HTERT RPE-1 (cell line): ENCODE measurements around the gene ANO2.

ENCODE experiments used
- in situ Hi-C: fragments of 300-500 bp; cut with MboI; formaldehyde crosslinking; loops from 4 replicates; pipeline ENCODE4 v1.14.3; 2020; ENCODE audit warnings: low sequenced_read_pairs

Gene ANO2

DNA sequence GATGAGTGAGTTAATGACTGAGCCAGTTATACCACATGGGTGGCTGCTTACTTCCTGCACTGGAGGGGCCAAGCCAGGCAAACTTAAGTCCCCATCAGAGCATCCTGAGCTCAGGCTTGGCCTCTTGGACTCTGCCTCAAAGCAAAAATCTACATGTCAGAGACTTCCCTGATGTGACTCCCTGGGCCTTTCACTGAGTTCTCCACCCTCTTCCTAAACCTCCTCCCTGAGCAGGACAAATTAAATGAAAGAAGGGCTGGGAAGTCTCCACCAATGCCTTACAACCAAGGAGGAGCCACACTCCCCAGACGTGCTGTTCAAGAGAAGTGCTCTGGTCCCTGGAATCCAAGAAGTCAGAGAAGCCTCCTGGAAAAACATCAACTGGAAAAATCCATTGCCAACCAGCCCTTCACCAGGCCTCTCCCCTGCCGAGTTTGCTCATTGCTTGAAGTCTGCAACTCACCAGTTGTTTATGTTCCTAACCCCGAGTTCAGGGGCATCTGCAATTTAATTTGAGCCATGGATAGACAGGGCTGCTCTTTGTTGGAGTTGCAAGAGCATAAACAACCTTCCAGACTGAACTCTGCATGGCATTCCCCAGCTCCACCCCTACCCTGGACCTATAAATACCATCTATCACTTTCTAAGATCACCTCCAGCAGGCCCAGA is 160.5 kb downstream of the ANO2 start:
- in situ Hi-C loops, result no loop called here

DNA sequence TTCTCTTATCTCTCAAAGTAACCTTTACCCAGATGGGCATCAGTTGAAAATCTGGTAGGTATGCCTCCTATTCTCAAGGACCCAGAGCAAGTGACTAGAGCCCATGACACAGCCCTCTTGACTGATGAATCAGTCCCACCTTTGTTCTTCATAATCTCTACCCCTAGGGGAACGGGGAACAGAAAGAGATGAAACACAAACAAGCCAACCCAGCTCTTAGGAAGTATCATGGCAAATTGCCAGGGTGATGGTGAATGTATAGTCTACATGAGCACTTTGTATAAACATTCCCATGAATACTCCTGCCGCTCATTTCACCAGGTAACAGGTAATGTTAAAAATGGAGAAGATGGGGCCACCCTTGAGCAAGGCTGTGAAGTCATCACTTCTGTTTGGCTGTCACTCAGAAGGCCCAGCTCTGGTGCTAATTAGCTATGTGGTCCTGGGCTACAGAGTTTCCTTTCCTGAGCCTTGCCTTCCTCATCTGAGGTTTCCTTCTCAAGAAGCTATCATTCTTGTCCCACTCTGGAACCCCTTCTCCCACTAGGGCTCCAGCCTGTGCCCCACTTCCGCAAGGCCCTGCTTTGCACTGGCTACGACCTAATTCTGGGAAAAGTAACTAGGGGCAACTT is 161.7 kb downstream of the ANO2 start:
- in situ Hi-C loops, result no loop called here

- in situ Hi-C loops, result no loop called here
Measured at GRCh38 chr12:5780536-5780935, 164.5 kb downstream of the ANO2 start.

DNA sequence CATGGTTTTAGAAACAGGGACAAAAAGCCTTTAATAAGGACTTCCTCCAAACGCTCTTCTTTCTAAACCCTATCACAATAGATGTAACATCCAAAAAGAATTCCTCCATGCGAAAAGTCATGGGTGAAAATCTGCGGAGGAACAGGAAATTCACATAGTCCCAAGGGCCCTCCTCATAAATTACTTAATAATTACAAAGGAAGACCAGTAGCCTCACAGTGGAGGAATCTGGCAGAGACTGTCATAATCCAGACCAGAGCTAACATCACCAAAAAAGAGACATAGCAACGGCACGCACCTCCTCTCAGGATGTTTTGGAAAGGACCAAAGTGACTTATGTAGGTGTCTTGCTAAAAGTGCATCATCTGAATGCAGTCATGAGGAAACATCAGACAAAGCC is 165.7 kb downstream of the ANO2 start:
- in situ Hi-C loops, result no loop called here

DNA sequence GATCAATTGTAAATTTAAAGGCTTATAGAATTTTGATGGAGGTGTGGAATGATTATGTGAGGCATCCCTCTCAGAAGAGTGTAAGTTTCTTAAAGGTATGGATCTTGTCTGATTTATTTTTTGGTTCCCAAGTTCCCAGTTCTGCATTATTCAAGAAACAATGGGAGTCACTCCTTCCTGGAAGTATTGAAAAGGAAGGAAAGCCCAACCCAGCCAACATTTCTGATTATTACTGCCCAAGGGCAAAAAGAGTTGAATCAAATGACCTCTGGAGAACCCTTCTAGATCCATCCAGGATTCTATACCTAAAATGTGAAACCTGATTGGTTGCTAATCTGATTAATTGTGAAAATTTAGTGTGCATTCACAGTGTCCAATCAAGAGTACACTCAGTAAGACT is 166.2 kb downstream of the ANO2 start:
- in situ Hi-C loops, result no loop called here

GRCh38 chr12:5777451-5777850 is 167.6 kb downstream of the ANO2 start:
- in situ Hi-C loops, result no loop called here

GRCh38 chr12:5776091-5776490 is 169.0 kb downstream of the ANO2 start:
- in situ Hi-C loops, result no loop called here

DNA sequence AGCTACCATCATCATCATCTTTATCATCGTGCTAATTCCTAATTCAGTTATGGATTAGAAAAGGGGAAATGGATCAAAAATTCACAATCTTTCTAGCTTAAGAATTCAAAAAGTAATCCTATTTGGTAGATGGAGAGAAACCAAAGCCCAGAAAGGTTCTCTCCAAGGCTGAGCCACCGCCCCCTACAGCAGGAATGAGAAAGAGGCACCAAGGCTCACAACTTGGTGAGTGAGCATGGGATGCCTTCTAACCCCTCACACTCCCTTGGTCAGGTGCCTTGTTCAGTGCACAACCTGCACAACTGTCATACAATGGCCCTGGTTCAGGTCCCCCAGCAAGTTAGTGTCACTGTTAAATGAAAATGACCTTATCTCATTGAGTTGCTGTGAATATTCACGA is 171.5 kb downstream of the ANO2 start:
- in situ Hi-C loops, result no loop called here

- in situ Hi-C loops, result no loop called here
Measured at GRCh38 chr12:5771756-5772155, 173.3 kb downstream of the ANO2 start.

- in situ Hi-C loops, result no loop called here
Measured at GRCh38 chr12:5770727-5771126, 174.3 kb downstream of the ANO2 start.

GRCh38 chr12:5768581-5769196 is 176.4 kb downstream of the ANO2 start:
- in situ Hi-C loops, result no loop called here

DNA sequence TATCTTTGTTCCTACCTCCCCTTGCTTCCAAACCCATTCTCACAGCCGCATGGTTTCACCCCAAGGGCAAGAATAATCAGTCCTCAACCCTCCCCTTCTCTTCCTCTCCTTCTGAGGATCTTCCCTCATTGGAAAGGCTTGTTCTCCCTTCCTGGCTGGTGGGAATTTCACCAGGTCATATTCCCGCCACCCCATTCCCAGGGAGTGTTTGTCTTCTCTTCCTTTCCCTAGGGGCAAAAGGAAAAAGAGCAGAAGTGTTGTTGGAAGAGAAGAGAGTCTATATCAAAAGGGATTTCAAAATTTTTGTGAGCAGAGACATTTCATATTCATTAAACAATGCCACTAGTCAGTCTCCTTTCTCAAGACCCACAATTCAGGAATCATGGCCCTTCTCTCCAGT is 176.9 kb downstream of the ANO2 start:
- in situ Hi-C loops, result no loop called here

GRCh38 chr12:5758347-5758746 is 186.7 kb downstream of the ANO2 start:
- in situ Hi-C loops, result no loop called here

GRCh38 chr12:5756338-5756842 is 188.7 kb downstream of the ANO2 start:
- in situ Hi-C loops, result no loop called here

DNA sequence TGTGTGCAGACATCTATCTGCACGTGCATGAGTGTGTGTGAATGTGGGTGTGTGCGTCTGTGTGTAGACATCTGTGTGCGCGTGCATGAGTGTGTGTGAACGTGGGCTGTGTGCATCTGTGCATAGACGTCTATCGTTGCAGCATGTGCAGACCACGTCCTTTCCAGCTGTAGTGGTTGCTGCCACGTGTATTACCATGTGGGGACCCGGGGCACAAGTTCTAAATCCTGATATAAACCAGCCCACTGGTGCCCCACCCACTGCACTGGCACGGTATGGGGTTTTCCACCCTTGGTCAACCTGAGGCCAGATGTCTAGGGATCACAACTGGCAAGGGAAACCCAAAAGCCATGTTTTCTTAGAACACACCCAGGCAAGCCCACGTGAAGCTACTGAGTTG is 197.0 kb downstream of the ANO2 start:
- in situ Hi-C loops, result no loop called here

- in situ Hi-C loops, result no loop called here
Measured at GRCh38 chr12:5746917-5747316, 198.1 kb downstream of the ANO2 start.

DNA sequence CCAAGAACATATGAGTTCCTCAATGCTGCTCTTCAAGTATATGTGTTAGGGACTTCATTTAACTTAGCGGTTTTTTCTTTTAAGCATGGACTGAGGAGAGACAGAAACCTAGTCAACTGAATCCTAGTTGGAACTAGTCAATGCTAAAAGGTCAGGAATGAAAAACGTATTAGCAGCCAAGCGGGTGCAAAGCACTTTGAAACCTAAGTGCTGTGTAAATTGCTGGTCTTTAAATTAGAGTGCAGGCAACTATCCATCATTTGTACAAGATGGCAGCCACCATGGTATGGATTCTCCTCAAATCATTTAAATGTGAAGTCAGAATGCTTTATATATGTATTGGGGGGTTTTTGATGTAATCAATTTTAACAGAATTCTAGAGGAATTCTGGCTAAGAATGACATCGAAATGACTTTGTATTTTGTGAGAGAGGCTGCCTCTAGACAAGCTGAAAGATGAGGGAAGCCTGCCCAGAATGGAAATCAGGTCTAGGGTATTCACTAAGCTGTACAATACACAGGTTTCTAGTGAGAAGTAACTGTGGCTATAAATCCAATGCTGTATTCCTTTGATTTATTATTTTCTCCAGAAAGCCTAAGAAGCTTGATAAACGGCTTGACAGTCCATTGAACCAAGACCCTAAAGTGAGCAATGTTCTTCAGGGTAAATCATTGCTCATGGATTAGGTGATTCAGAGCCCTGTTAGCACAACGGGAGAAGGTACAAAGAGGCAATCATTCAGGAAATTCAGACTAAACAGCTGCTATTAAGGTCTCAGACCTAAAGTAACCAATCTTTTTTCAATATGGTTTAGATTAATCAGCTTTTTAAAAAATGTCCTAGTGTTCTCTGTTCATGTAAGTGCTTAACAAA is 198.8 kb downstream of the ANO2 start:
- in situ Hi-C loops, result no loop called here

GRCh38 chr12:5745251-5745888 is 199.7 kb downstream of the ANO2 start:
- in situ Hi-C loops, result no loop called here

DNA sequence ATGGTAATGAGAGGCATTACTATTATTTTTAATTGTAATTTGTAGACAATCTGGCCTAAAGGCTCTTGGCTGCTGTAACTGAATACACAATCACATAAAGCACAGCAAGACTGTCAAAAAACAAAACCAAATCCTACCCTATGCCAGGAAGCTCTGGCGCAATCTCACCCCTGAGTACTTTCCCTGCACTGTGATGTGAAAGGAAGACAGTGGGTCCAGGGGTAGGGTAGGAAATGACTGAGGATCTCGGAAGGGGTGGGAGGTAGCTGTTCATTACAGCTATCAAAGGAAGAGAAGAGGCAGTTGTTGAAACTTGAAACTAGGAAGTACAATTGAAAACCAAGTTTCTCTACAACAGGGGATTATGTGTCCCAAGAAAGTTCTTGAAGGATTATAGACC is 202.8 kb downstream of the ANO2 start:
- in situ Hi-C loops, result no loop called here

DNA sequence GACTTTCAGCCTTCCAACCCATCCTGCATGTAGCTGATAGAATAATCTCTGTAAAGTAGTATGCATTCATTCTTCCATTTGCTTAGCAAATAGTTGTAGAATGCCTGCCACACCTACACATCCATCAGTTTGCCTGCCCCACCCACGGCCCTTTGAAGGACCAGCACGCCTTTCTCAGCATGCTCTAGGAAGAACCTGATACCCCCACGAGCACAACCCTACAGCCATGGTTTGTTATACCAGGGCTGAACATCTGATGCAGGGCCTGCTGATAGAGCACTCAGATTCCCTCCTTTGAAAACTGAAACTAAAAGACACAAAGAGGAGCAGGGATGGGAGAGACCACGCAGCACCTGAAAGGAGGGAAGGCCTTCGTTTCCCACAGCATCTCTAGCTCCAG is 205.1 kb downstream of the ANO2 start:
- in situ Hi-C loops, result no loop called here

DNA sequence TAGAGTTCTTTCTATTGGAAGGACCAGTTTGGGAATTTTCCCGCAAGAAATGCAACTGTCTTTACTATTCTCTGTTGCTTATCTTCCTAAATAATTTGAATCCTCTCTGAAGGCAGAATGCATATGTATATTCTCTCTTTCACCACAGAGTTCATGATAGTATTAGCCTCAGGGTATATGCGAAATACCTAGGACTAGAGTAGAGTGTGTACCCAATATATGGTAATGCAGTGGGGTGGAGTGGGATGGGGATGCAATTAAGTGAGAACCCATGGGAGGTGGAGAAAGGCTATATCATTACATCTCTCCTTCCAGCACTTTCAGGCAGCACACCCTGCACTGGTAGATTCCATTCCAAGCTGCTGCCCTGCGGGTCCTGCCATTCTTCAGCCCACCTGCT is 207.3 kb downstream of the ANO2 start:
- in situ Hi-C loops, result no loop called here
